OCI-LY7 (cell line): ENCODE data around the gene LIPC. TPM values are rescaled to one million over a fixed set of nuclear protein-coding genes. Genes with fewer than 3 reads are reported as not detected.

Experiments used
- BruUV-seq: library from RNA; stranded (reverse); fragments of 400-500 nt; replicated peaks from 2 replicates; lab custom pipeline; 2021; lab: Mats Ljungman, UMichigan
- CTCF ChIA-PET: fragments of 300-600 bp; sonication (Branson Sonifier 250); formaldehyde crosslinking; loops from one replicate; lab custom pipeline; 2022; ENCODE audit warnings: antibody characterized with exemption; ENCODE audit not compliant: unreplicated experiment; lab: Charles Lee
- POLR2A ChIA-PET: fragments of 300-600 bp; sonication (Branson Sonifier 250); formaldehyde crosslinking; loops from one replicate; lab custom pipeline; 2022; ENCODE audit warnings: antibody characterized with exemption; lab: Charles Lee
- DNase-seq: peaks from one replicate; pipeline ENCODE4 v3.0.0-alpha.2; 2015; ENCODE audit warnings: low spot score
- H2AFZ ChIP-seq: fragments of 200-600 bp; sonication (generic), shearing (Covaris generic); 2 replicates; pipeline ENCODE4 v1.6.1; 2014; ENCODE audit warnings: mild to moderate bottlenecking, antibody characterized with exemption, low read length, moderate library complexity
- H3K27ac ChIP-seq: fragments of 200-600 bp; sonication (generic); 2 replicates; pipeline ENCODE4 v1.5.1; 2014; ENCODE audit warnings: mixed run types, low read depth, mild to moderate bottlenecking, moderate library complexity, low read length, inconsistent platforms; ENCODE audit not compliant: poor library complexity, severe bottlenecking
- H3K36me3 ChIP-seq: fragments of 200-600 bp; sonication (generic); 2 replicates; pipeline ENCODE4 v1.6.1; 2014; ENCODE audit warnings: mild to moderate bottlenecking, antibody characterized with exemption, low read length, moderate library complexity, mixed read lengths; ENCODE audit not compliant: insufficient read depth
- H3K4me1 ChIP-seq: fragments of 200-600 bp; sonication (generic); 2 replicates; pipeline ENCODE4 v1.5.1; 2014; ENCODE audit warnings: mild to moderate bottlenecking, low read length; ENCODE audit not compliant: insufficient read depth, poor library complexity, severe bottlenecking
- H3K4me2 ChIP-seq: fragments of 200-600 bp; sonication (generic); 2 replicates; pipeline ENCODE4 v1.6.1; 2014; ENCODE audit warnings: mild to moderate bottlenecking, low read length
- H3K4me3 ChIP-seq: fragments of 200-600 bp; sonication (generic); 2 replicates; pipeline ENCODE4 v1.5.1; 2014; ENCODE audit warnings: mild to moderate bottlenecking, low read depth, low read length; ENCODE audit not compliant: poor library complexity, severe bottlenecking
- H3K79me2 ChIP-seq: fragments of 200-600 bp; sonication (generic); 2 replicates; pipeline ENCODE4 v1.6.1; 2016; ENCODE audit warnings: low read depth, mild to moderate bottlenecking, low read length, moderate library complexity, mixed read lengths; ENCODE audit not compliant: insufficient read depth
- H3K9me2 ChIP-seq: fragments of 200-600 bp; sonication (generic); 2 replicates; pipeline ENCODE4 v1.6.1; 2016; ENCODE audit warnings: mild to moderate bottlenecking, low read length, mixed read lengths; ENCODE audit not compliant: insufficient read depth
- H3K9me3 ChIP-seq: fragments of 200-600 bp; sonication (generic); 2 replicates; pipeline ENCODE4 v1.6.1; 2014; ENCODE audit warnings: mild to moderate bottlenecking, mixed run types, low read length, mixed read lengths
- H4K20me1 ChIP-seq: fragments of 200-600 bp; sonication (generic); 2 replicates; pipeline ENCODE4 v1.6.1; 2014; ENCODE audit warnings: mild to moderate bottlenecking, antibody characterized with exemption, low read length, moderate library complexity, mixed read lengths; ENCODE audit not compliant: insufficient read depth
- CTCF ChIP-seq: fragments of 200-600 bp; sonication (generic); conservative IDR thresholded peaks from 2 replicates; pipeline ENCODE4 v1.5.1; 2014; ENCODE audit warnings: mild to moderate bottlenecking, antibody characterized with exemption, low read length, moderate library complexity, mixed read lengths
- EZH2phosphoT487 ChIP-seq: fragments of 200-600 bp; sonication (generic); IDR thresholded peaks from 2 replicates; pipeline ENCODE4 v1.6.1; 2018; ENCODE audit warnings: low read depth, borderline replicate concordance, mild to moderate bottlenecking, mixed run types, antibody characterized with exemption, low read length, moderate library complexity, mixed read lengths
- intact Hi-C: fragments of 100-400 bp; cut with micrococcal nuclease; formaldehyde crosslinking; loops from one replicate; pipeline ENCODE4 v1.10.0; 2022; ENCODE audit not compliant: unreplicated experiment
- total RNA-seq, 2 experiments: library from RNA; depleted of rRNA in 1 of 2; stranded (reverse); fragments of >200 nt in 1 of 2; shearing (Covaris generic) in 1 of 2; gene quantifications; 2 replicates each; pipeline ENCODE4 v1.2.3, GENCODE V29; 2014 to 2022

Gene LIPC
- total RNA-seq, 2 experiments from 2014 or later: 0.50 TPM; not detected in 1

- POLR2A ChIA-PET: interaction anchor here (0.6 to 2.2 kb wide), 7 partner anchors 14 to 575 kb away, joined by 3 to 5 read pairs (median 4); no protein-coding TSS in a partner anchor
- peak overlapping the region; percentile 45; the same call in 1 of the 2 replicates for H3K4me2 ChIP-seq
- no TSS peak for BruUV-seq
Measured at GRCh38 chr15:58477170-58477569, 45.4 kb downstream of the LIPC start.

GRCh38 chr15:58478035-58478434, 46.2 kb downstream of the LIPC start:
- Histone ChIP-seq H3K27ac (no peak overlapping the region), H3K4me3 (no peak overlapping the region), H3K79me2 (no peaks in the 10 kb centered on the region), H3K9me2 (no peaks in the 10 kb centered on the region), H2AFZ (no peak overlapping the region), H4K20me1 (no peaks in the 10 kb centered on the region), H3K9me3 (no peaks in the 10 kb centered on the region), H3K4me2 (no peak overlapping the region), H3K36me3 (no peaks in the 10 kb centered on the region), H3K4me1 (peaks cover 35% of the 10 kb centered on the region)
- ChIA-PET POLR2A (interaction anchor here (0.6 to 2.2 kb wide), 2 partner anchors 18 to 322 kb away, joined by 4 to 5 read pairs; no protein-coding TSS in a partner anchor), CTCF (interaction anchor here (1.2 kb wide), 1 partner anchor 20 kb away, joined by 3 read pairs; no protein-coding TSS in a partner anchor)
- TF ChIP-seq CTCF (no peak), EZH2phosphoT487 (no peak)
- no TSS peak for BruUV-seq
- intact Hi-C loops: no loop called here
- DNase-seq: no peak

More at GRCh38 chr15:58477170-58477569, 45.4 kb downstream of the LIPC start:
- Histone ChIP-seq H2AFZ (peak overlapping the region; percentile 81), H3K4me1 (peaks cover 39% of the 10 kb centered on the region), H3K4me3 (no peak overlapping the region), H3K36me3 (no peaks in the 10 kb centered on the region), H3K9me3 (no peaks in the 10 kb centered on the region), H3K9me2 (no peaks in the 10 kb centered on the region), H4K20me1 (no peaks in the 10 kb centered on the region), H3K27ac (no peak overlapping the region), H3K79me2 (no peaks in the 10 kb centered on the region)
- DNase-seq: peak; percentile 49
- TF ChIP-seq CTCF: no peak
- TF ChIP-seq EZH2phosphoT487: no peak
- CTCF ChIA-PET: interaction anchor here (1.2 kb wide), 1 partner anchor 21 kb away, joined by 3 read pairs; no protein-coding TSS in a partner anchor
- intact Hi-C loops: no loop called here

GRCh38 chr15:58478579-58478978, 46.8 kb downstream of the LIPC start:
- TF ChIP-seq CTCF (no peak), EZH2phosphoT487 (no peak)
- Histone ChIP-seq H4K20me1 (no peaks in the 10 kb centered on the region), H3K9me3 (no peaks in the 10 kb centered on the region), H2AFZ (no peak overlapping the region), H3K4me3 (no peak overlapping the region), H3K36me3 (no peaks in the 10 kb centered on the region), H3K27ac (no peak overlapping the region), H3K9me2 (no peaks in the 10 kb centered on the region), H3K4me2 (no peak overlapping the region), H3K79me2 (no peaks in the 10 kb centered on the region), H3K4me1 (peaks cover 30% of the 10 kb centered on the region)
- ChIA-PET CTCF (no interaction called here), POLR2A (no interaction called here)
- intact Hi-C loops: no loop called here
- no TSS peak for BruUV-seq
- DNase-seq: no peak
